ENCODE results near the gene CTSV. TPM values are rescaled to one million over a fixed set of nuclear protein-coding genes. Genes with fewer than 3 reads are reported as not detected.
"Not testable (repeated sequence)": the region's sequence is repeated elsewhere in the genome, so short reads cannot be mapped to it uniquely, and the experiment has no call there.

CTSV gene
- total RNA-seq, 1 experiment from 2014 or later, result 68.4 TPM

- TF ChIP-seq, protein P1, sequence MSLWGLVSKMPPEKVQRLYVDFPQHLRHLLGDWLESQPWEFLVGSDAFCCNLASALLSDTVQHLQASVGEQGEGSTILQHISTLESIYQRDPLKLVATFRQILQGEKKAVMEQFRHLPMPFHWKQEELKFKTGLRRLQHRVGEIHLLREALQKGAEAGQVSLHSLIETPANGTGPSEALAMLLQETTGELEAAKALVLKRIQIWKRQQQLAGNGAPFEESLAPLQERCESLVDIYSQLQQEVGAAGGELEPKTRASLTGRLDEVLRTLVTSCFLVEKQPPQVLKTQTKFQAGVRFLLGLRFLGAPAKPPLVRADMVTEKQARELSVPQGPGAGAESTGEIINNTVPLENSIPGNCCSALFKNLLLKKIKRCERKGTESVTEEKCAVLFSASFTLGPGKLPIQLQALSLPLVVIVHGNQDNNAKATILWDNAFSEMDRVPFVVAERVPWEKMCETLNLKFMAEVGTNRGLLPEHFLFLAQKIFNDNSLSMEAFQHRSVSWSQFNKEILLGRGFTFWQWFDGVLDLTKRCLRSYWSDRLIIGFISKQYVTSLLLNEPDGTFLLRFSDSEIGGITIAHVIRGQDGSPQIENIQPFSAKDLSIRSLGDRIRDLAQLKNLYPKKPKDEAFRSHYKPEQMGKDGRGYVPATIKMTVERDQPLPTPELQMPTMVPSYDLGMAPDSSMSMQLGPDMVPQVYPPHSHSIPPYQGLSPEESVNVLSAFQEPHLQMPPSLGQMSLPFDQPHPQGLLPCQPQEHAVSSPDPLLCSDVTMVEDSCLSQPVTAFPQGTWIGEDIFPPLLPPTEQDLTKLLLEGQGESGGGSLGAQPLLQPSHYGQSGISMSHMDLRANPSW (CRISPR knock-in tag; conservative IDR thresholded peaks at IDR 0.05; ENCODE audit: low read depth), result no peak
- TF ChIP-seq NFATC4 (CRISPR knock-in tag; IDR thresholded peaks at IDR 0.05), result no peak
- TF ChIP-seq FOXJ3 (CRISPR knock-in tag; IDR thresholded peaks at IDR 0.05; ENCODE audit: borderline replicate concordance), result no peak
- TF ChIP-seq OVOL2 (CRISPR knock-in tag; IDR thresholded peaks at IDR 0.05; ENCODE audit: borderline replicate concordance), result no peak
- TF ChIP-seq MAX (CRISPR knock-in tag; IDR thresholded peaks at IDR 0.05), result no peak; the same call in 1 of the 2 replicates
Observed at GRCh38 chr9:97038611-97039513, at the start of gene CTSV (continued).

DNA sequence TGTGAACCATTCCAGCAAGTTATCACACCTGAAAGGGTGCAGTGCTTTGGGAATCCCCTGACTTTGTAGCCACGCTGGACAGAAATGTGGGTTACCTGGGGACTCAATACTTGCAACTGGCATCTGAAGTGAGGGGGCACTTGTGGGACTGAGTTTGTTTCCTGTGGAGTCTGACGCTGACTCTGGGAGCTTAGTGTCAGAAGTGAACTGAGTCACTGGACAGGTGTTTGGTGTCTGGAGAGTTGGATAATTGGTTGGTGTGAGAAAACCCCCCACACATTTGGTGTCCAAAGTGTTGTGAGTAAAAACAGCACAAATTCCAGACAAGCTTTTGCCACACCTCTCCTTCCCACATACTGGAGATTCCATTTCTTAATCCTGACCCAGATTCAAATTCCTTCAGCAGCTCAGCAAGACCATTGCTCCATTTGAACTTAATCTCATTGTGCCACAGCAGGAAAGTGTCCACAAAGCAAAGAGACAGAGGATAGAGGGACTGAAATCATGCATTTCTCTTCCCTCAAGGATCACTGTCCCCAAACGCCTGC is 48.8 kb upstream of the CTSV start:
- ATAC-seq; H3K36me3 Mint-ChIP-seq; DNase-seq (ENCODE audit: low spot score); H3K27ac Mint-ChIP-seq; H3K4me3 Mint-ChIP-seq; H3K9me3 Mint-ChIP-seq; H3K27me3 Mint-ChIP-seq (ENCODE audit: low read depth); POLR2A ChIA-PET: not testable (repeated sequence)
- CTCF ChIA-PET, result interaction anchor here (1.6 kb wide), 1 partner anchor 215 kb away, joined by 3 read pairs; no protein-coding TSS in a partner anchor
- peaks cover 18% of the 10 kb centered on the region for H3K4me1 Mint-ChIP-seq

- POLR2A ChIA-PET; H3K27ac Mint-ChIP-seq; H3K9me3 Mint-ChIP-seq; H3K4me3 Mint-ChIP-seq; ATAC-seq; H3K36me3 Mint-ChIP-seq; DNase-seq (ENCODE audit: low spot score); H3K27me3 Mint-ChIP-seq (ENCODE audit: low read depth); CTCF ChIA-PET: not testable (repeated sequence)
- H3K4me1 Mint-ChIP-seq, result peaks cover 17% of the 10 kb centered on the region
Observed at GRCh38 chr9:97084562-97084991, 45.6 kb upstream of the CTSV start.

DNA sequence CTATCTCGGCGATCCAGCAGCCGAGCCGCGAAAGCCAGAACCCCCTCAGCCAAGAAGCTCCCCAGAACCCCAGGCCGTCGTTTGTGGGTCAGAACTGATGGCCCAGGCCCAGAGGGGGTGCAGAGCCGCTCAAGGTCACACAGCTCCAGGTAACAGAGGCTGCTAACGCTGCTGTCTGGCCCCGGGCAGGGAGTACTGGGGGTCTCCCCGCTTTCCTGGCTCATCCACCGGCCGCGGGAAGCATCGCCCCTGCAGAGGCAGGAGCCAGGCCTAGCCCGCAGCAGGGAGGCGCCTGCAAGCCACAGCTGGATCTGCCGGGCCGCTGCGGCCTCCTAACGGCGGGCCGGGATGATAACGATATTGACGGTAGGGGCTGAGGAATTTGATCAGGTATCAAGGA is 39.4 kb upstream of the CTSV start:
- Mint-ChIP-seq H3K4me3 (no peak overlapping the region), H3K36me3 (no peaks in the 10 kb centered on the region), H3K27me3 (ENCODE audit: low read depth) (peaks cover 3% of the 10 kb centered on the region), H3K9me3 (peaks cover 4% of the 10 kb centered on the region; the same call in 1 of the 2 replicates), H3K27ac (no peak overlapping the region), H3K4me1 (peaks cover 33% of the 10 kb centered on the region)
- ChIA-PET POLR2A (no interaction called here), CTCF (interaction anchor here (1.4 kb wide), 1 partner anchor 203 kb away, joined by 3 read pairs; no protein-coding TSS in a partner anchor)
- DNase-seq (ENCODE audit: low spot score) (peak; percentile 24), ATAC-seq (peak; percentile 26)
- TF ChIP-seq ETV6 (CRISPR knock-in tag; IDR thresholded peaks at IDR 0.05) (no peak), ZNF232 (CRISPR knock-in tag; IDR thresholded peaks at IDR 0.05) (no peak), JUN (CRISPR knock-in tag; IDR thresholded peaks at IDR 0.05) (no peak), TCF7 (CRISPR knock-in tag; IDR thresholded peaks at IDR 0.05; ENCODE audit: low read depth) (no peak), MYBL2 (CRISPR knock-in tag; IDR thresholded peaks at IDR 0.05) (no peak), HMGXB4 (CRISPR knock-in tag; IDR thresholded peaks at IDR 0.05) (no peak), NR2C2 (CRISPR knock-in tag; IDR thresholded peaks at IDR 0.05) (no peak), ARID4B (CRISPR knock-in tag; IDR thresholded peaks at IDR 0.05; ENCODE audit: borderline replicate concordance) (no peak), SP1 (CRISPR knock-in tag; conservative IDR thresholded peaks at IDR 0.05) (no peak), ZMAT4 (CRISPR knock-in tag; IDR thresholded peaks at IDR 0.05) (no peak)

All from WTC11 (cell line).